ENCODE data around the gene EML3. TPM values are rescaled to one million over a fixed set of nuclear protein-coding genes. Genes with fewer than 3 reads are reported as not detected.
A peak's percentile ranks its signal among the peaks of the same experiment; 100 is the strongest.

The EML3 gene
- total and polyA plus RNA-seq, 2 of the 8 experiments (the other 6 are each of a cell fraction or from before 2014, with no cell fraction given) = 19.2 to 29.9 TPM

DNA sequence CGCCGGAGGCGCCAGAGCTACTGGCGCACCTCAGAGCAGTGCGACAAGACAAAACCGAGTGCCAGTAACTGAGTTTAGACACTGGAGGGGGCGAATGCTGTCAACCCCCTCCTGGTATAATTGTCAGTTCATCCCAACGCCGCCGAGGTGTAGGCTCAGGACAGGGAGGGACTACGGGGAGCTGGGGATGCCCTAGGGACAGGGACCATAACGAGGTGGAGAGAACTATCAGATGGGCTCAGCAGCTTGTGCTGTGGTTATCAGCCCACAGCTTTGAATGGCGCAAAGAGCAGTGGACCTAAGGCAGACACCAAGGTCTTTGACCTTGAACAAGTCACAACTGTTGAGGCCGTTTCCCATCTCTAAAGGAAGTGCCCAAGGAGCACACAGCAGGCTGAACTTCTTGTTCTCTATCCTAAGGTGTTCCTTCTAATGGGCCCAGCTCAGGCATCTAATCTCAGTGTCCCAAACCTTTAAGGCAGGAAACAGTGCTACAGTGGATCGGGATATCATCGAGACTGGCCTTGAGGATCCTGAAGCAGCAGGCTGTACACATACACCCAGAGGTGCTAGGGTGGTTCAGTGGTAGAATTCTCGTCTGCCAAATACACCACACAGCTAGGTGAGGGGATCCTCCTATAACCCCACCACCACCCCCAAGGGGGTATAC is 20.3 kb downstream of the EML3 start:
- WGBS, 2 experiments (ENCODE audit: extremely low coverage in 1 of 2, insufficient coverage in 1 of 2, insufficient read length in 1 of 2, insufficient replicate concordance in 2 of 2, low coverage in 1 of 2, low lambda C conversion rate in 2 of 2, missing lambda C conversion rate in 1 of 2) = 36% methylated on average over 17 of the region's 17 CpGs; no CpG with 5 or more reads in 1 of the 2 experiments
- no peak for FAIRE-seq
- H4K91ac ChIP-seq (replicated peaks; ENCODE audit: insufficient read length, low read length) = no peak overlapping the region
- H3K36me3 ChIP-seq (ENCODE audit: control insufficient read depth in 2 of 4, insufficient read depth in 4 of 4, low read length in 3 of 4) = peaks cover 24 to 51% (median 29%) of the 10 kb centered on the region in 4 experiments
- no peak overlapping the region for H3K23ac ChIP-seq (ENCODE audit: insufficient read length)
- ChIA-PET CTCF (ENCODE audit: partially characterized antibody) (interaction anchor here (0.7 to 7.2 kb wide), 30 partner anchors 8 to 1660 kb away, joined by 3 to 97 read pairs (median 4); partner anchors contain the start of genes C11orf98, CSKMT, EML3 and GANAB), POLR2A (ENCODE audit: partially characterized antibody) (interaction anchor here (0.6 to 12.3 kb wide), 46 partner anchors 9 to 723 kb away, joined by 3 to 235 read pairs (median 6); partner anchors contain the start of genes B3GAT3, BSCL2, C11orf98 and CSKMT)
- H3K27ac ChIP-seq (ENCODE audit: low read depth, low read length) = peak overlapping the region; percentile 72; the same call in 1 of the 2 replicates
- TF ChIP-seq RFX5 (IDR thresholded peaks at IDR 0.05; ENCODE audit: borderline replicate concordance, low read depth, low read length) (no peak), HDAC6 (IDR thresholded peaks at IDR 0.05; ENCODE audit: low read depth, low read length) (no peak), SIRT6 (IDR thresholded peaks at IDR 0.05; ENCODE audit: low read length) (no peak), BCL11A (IDR thresholded peaks at IDR 0.05; ENCODE audit: low read depth in 2 of 2, low read length in 2 of 2) (no peak)
- TF ChIP-seq, protein P1, sequence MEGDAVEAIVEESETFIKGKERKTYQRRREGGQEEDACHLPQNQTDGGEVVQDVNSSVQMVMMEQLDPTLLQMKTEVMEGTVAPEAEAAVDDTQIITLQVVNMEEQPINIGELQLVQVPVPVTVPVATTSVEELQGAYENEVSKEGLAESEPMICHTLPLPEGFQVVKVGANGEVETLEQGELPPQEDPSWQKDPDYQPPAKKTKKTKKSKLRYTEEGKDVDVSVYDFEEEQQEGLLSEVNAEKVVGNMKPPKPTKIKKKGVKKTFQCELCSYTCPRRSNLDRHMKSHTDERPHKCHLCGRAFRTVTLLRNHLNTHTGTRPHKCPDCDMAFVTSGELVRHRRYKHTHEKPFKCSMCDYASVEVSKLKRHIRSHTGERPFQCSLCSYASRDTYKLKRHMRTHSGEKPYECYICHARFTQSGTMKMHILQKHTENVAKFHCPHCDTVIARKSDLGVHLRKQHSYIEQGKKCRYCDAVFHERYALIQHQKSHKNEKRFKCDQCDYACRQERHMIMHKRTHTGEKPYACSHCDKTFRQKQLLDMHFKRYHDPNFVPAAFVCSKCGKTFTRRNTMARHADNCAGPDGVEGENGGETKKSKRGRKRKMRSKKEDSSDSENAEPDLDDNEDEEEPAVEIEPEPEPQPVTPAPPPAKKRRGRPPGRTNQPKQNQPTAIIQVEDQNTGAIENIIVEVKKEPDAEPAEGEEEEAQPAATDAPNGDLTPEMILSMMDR (IDR thresholded peaks at IDR 0.05; ENCODE audit: control extremely low read depth in 1 of 3, insufficient read depth in 1 of 3, low read depth in 1 of 3, low read length in 3 of 3) = no peak
- peaks cover 0 to 3% (median under 1%) of the 10 kb centered on the region in 4 experiments; a peak in 5 of 7 replicates for H3K4me1 ChIP-seq (replicated peaks in 1 of 4; ENCODE audit: control insufficient read depth in 3 of 4, insufficient read depth in 4 of 4, low read length in 3 of 4)
- H2BK15ac ChIP-seq (ENCODE audit: low read length) = peak overlapping the region; percentile 85
- DNase-seq (ENCODE audit: low read depth in 1 of 2, low spot score in 2 of 2) = peak in 1 of 2 experiments; percentile 60
- no peaks in the 10 kb centered on the region for H3K79me1 ChIP-seq (ENCODE audit: low read depth, low read length)
- peak overlapping the region; percentile 87; the same call in 1 of the 2 replicates for H2AK5ac ChIP-seq (ENCODE audit: low read depth, low read length)
- H4K5ac ChIP-seq (ENCODE audit: insufficient read length, low read depth, low read length) = peak overlapping the region; percentile 25
- H3K9me3 ChIP-seq (ENCODE audit: insufficient read depth in 2 of 2, low read depth in 1 of 2, low read length in 1 of 2) = no peaks in the 10 kb centered on the region
- H4K8ac ChIP-seq (ENCODE audit: extremely low read depth, insufficient read depth, low read length) = peak overlapping the region; percentile 76
- H3K18ac ChIP-seq (ENCODE audit: extremely low read depth, low read length) = peak overlapping the region; percentile 49; the same call in 1 of the 2 replicates
- peak overlapping the region; percentile 78; the same call in 1 of the 2 replicates for H2BK12ac ChIP-seq (ENCODE audit: low read depth, low read length)
- H2BK20ac ChIP-seq (ENCODE audit: low read length) = no peak overlapping the region
- H3K23me2 ChIP-seq (ENCODE audit: low read depth, low read length) = peaks cover 6% of the 10 kb centered on the region
- H3K27me3 ChIP-seq (replicated peaks in 1 of 4; ENCODE audit: control insufficient read depth in 3 of 4, extremely low read depth in 1 of 4, insufficient read depth in 3 of 4, low read length in 3 of 4) = no peaks in the 10 kb centered on the region
- H3K4me2 ChIP-seq (ENCODE audit: insufficient read depth in 1 of 2, low read depth in 2 of 2, low read length in 2 of 2) = peak overlapping the region; percentile 87 to 90
- H2BK5ac ChIP-seq (ENCODE audit: low read depth, low read length) = peak overlapping the region; percentile 57; the same call in 1 of the 2 replicates
- peak overlapping the region; percentile 52 to 91 (median 83) for H3K4me3 ChIP-seq (ENCODE audit: extremely low read depth in 1 of 4, insufficient read depth in 2 of 4, low read depth in 3 of 4, low read length in 4 of 4)
- H3K4ac ChIP-seq (replicated peaks; ENCODE audit: insufficient read length, low read depth, low read length) = peak overlapping the region; percentile 23
- no peak overlapping the region for H2AFZ ChIP-seq (ENCODE audit: low read length)
- peaks cover 1 to 7% of the 10 kb centered on the region in 2 experiments for H4K20me1 ChIP-seq (replicated peaks in 1 of 2; ENCODE audit: control insufficient read depth in 1 of 2, insufficient read depth in 2 of 2, low read length in 2 of 2)
- no peak overlapping the region for H2BK120ac ChIP-seq (replicated peaks; ENCODE audit: low read depth, low read length)
- no peak overlapping the region for H3K14ac ChIP-seq (ENCODE audit: insufficient read length)
- peaks cover 0 to 14% of the 10 kb centered on the region in 2 experiments; a peak in 2 of 4 replicates for H3K79me2 ChIP-seq (ENCODE audit: control insufficient read depth in 1 of 2, insufficient read depth in 2 of 2, low read length in 2 of 2)
- H3K9ac ChIP-seq (replicated peaks in 1 of 4; ENCODE audit: extremely low read depth in 1 of 4, low read depth in 3 of 4, low read length in 3 of 4) = peak overlapping the region in 3 of 4 experiments; percentile 67 to 76 (median 71); a peak in 6 of 7 replicates
- H3K56ac ChIP-seq (replicated peaks; ENCODE audit: insufficient read length, low read depth, low read length) = no peak overlapping the region
